ENCODE results near the gene DDX23. TPM values are rescaled to one million over a fixed set of nuclear protein-coding genes. Genes with fewer than 3 reads are reported as not detected.

The DDX23 gene
- total RNA-seq, 1 experiment from 2014 or later, result 98.1 TPM

DNA sequence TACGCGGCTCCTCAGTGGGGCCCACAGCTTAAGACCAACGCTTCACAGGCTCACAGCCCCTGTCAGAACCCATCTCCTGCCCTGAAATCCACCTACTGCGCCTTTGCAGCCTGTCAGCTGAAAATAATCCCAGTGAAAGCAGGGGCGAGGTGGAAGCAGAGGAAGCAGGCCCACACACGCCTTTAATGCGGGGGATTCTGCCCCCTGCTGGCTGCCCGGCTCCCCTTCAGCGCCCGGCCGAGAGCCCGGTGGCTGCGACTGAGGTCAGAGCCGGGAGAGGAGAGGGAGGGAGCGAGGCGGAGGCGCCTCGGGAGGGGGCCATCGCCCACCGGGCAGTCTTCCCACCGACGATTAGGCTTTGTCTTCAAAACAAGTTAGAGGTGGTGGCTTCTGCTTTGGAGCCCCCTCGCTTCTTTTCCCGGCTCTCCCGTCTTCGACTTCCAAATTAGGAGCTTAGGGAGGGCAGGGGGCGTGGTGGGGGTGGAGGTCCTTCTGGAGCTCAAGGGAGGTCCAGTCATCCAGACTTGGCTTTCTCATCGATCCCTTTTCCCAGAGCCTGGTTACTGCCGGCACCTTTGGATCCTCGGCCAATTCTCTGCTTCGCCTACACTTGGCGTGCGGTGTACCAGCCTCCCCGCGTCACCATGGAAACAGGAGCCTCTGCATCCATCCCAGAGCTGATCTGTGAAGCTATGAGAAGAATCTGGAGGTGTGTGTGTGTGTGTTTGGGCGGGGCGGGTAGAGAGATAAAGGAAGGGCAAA is 38.9 kb upstream of the DDX23 start:
- peak; percentile 95 for DNase-seq
- Histone ChIP-seq H2AK5ac (ENCODE audit: insufficient read length, low read length) (no peak overlapping the region), H2BK15ac (ENCODE audit: low read depth, low read length) (no peak overlapping the region), H4K20me1 (ENCODE audit: control insufficient read depth, insufficient read depth, insufficient read length) (no peaks in the 10 kb centered on the region), H3T11ph (ENCODE audit: low read length) (no peak overlapping the region), H2BK5ac (ENCODE audit: insufficient read length, low read length) (no peak overlapping the region), H3K56ac (ENCODE audit: insufficient read length, low read depth, low read length) (no peak overlapping the region), H3K79me2 (ENCODE audit: insufficient read depth, low read length) (no peaks in the 10 kb centered on the region), H3K23me2 (ENCODE audit: insufficient read length, low read depth, low read length, poor library complexity, severe bottlenecking) (no peaks in the 10 kb centered on the region), H3K4me2 (ENCODE audit: insufficient read depth, insufficient read length, low read length) (peak overlapping the region; percentile 29), H3K4me1 (ENCODE audit: insufficient read depth, low read length) (no peaks in the 10 kb centered on the region), H4K91ac (ENCODE audit: insufficient read length, low read depth, low read length) (no peak overlapping the region), H3K9ac (ENCODE audit: extremely low read depth, insufficient read length, low read length) (no peak overlapping the region), H3K14ac (ENCODE audit: insufficient read depth, low read length) (no peak overlapping the region), H3K79me1 (ENCODE audit: insufficient read depth, low read depth, low read length, poor library complexity, severe bottlenecking) (no peaks in the 10 kb centered on the region), H3K9me3 (ENCODE audit: control insufficient read depth, low read depth, low read length) (no peaks in the 10 kb centered on the region), H2AFZ (ENCODE audit: low read length) (no peak overlapping the region), H3K4ac (ENCODE audit: low read depth, low read length) (no peak overlapping the region), H3K18ac (ENCODE audit: insufficient read length, low read depth, low read length) (no peak overlapping the region), H2BK120ac (ENCODE audit: low read depth, low read length, poor library complexity, severe bottlenecking) (no peak overlapping the region), H4K8ac (replicated peaks; ENCODE audit: insufficient read length, low read depth, low read length) (no peak overlapping the region), H4K5ac (ENCODE audit: insufficient read length, low read depth, low read length) (no peak overlapping the region), H2BK20ac (ENCODE audit: low read depth, low read length, poor library complexity, severe bottlenecking) (no peak overlapping the region), H3K27me3 (ENCODE audit: insufficient read depth, low read length) (no peaks in the 10 kb centered on the region), H2BK12ac (ENCODE audit: insufficient read length, low read depth, low read length) (no peak overlapping the region), H3K23ac (ENCODE audit: insufficient read length, low read depth, low read length) (no peak overlapping the region), H3K27ac (ENCODE audit: insufficient read length, low read depth, low read length) (no peak overlapping the region)
- WGBS (ENCODE audit: extremely low coverage, insufficient read length, low lambda C conversion rate), result no CpG with 5 or more reads among the region's 37 CpGs
- Mint-ChIP-seq H3K9me3 (no peaks in the 10 kb centered on the region; a peak in 1 of 5 replicates), H3K27me3 (ENCODE audit: low read depth) (peaks cover 28% of the 10 kb centered on the region), H3K4me3 (peak overlapping the region; percentile 57 to 81), H3K4me1 (peaks cover 8 to 10% of the 10 kb centered on the region in 2 experiments), H3K36me3 (ENCODE audit: insufficient read depth in 1 of 3, low read depth in 3 of 3) (no peaks in the 10 kb centered on the region), H3K27ac (peak overlapping the region in 1 of 3 experiments; percentile 69; a peak in 2 of 7 replicates)
- TF ChIP-seq, protein P1, sequence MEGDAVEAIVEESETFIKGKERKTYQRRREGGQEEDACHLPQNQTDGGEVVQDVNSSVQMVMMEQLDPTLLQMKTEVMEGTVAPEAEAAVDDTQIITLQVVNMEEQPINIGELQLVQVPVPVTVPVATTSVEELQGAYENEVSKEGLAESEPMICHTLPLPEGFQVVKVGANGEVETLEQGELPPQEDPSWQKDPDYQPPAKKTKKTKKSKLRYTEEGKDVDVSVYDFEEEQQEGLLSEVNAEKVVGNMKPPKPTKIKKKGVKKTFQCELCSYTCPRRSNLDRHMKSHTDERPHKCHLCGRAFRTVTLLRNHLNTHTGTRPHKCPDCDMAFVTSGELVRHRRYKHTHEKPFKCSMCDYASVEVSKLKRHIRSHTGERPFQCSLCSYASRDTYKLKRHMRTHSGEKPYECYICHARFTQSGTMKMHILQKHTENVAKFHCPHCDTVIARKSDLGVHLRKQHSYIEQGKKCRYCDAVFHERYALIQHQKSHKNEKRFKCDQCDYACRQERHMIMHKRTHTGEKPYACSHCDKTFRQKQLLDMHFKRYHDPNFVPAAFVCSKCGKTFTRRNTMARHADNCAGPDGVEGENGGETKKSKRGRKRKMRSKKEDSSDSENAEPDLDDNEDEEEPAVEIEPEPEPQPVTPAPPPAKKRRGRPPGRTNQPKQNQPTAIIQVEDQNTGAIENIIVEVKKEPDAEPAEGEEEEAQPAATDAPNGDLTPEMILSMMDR (conservative IDR thresholded peaks at IDR 0.05), result peak; percentile 98

All from H9 (cell line).